NCI-H2107 (cell line): ENCODE measurements around the gene TAF13.

ENCODE experiments used
- DNase-seq: peaks from one replicate; lab custom pipeline; 2025; lab: John Stamatoyannopoulos, UW

The TAF13 gene, protein sequence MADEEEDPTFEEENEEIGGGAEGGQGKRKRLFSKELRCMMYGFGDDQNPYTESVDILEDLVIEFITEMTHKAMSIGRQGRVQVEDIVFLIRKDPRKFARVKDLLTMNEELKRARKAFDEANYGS

DNA sequence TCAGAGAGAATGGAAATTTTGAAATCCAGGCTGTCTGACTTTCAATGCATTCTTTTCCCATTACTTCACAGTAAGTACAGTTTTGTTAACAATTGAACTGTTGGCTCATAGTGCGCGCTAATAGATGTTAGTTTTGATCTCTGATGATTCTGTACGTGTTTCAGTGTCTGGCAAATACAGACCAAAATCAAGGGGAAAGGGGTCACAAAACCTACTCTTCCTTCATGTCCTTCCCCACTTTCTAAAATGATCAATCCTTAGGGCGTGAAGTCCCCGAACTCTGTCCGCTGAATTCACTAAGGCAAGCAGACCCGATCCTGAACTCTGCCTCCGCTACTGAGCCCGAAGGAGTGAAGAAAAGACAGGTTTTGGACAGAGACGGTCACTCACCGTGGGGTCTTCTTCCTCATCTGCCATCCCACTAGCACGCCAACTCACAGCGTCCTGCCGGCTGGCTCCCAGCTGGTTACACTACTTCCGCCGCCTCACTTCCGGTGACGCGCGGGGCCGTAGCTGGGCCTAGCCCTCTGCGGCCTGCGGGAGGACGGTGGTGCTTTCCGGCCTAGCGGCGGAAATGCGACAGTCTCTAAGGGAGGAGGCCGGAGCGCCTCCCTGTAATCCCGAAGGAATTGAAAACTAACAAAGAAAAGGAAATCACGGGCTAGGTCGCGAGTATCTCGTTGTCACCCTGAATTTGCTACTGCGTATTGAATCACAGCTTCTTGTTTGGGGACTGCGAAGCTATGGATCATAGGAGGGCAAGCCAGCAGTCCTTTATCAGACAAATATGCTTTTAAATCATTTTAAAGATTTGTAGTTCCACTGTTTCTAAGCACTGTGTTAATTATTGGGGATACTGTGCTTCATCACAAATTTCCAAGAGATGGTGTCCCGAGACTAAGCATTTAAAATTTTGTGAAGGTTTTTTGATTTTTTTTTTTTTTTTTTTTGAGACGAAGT lies at the start of gene TAF13:
TAF13 (minus strand) TSS at position 473 of the 960 bp plus-strand sequence; CDS start at position 417, 56 bp downstream.
- peak; percentile 90 for DNase-seq

GRCh38 chr1:109120356-109120755 lies 44.6 kb upstream of the TAF13 start:
- DNase-seq: no peak

DNA sequence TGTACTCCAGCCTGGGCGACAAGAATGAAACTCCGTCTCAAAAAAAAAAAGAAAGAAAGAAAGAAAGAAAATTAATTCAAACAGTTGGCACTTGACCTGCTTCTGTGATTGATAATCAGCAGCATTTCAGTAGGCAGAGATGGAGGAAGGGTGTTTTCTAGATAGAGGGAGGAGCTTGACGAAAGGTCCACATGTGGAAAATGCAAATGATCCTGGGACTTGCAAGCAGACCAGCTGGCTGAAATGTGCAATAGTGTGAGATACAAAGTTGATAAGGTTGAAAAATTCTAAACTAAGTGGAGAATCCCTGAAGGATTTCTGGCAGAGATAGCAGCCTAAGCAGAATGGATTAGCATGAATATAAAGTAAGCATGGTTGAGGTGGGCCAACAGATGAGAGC lies 42.3 kb upstream of the TAF13 start:
- DNase-seq: no peak

DNA sequence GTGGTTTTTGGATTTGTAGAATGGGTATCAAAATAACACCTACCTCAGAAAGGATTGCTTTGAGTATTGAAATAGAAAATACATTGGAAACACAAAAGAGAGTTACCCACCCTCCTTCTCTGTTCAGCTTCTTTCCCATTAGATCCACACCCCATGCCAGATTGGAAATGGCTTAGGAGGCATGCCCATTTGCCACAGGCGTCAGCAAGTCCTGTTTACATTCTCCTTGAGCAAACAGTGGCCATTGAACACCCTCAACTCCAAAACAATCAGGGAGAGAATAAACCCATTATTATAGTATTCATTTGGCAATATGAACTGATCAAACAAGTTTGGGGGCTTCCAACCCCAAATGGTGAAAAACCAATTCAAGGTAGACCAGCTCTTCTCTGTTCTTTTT lies 40.5 kb upstream of the TAF13 start:
- DNase-seq: no peak

GRCh38 chr1:109115685-109116084 lies 39.9 kb upstream of the TAF13 start:
- DNase-seq: no peak

DNA sequence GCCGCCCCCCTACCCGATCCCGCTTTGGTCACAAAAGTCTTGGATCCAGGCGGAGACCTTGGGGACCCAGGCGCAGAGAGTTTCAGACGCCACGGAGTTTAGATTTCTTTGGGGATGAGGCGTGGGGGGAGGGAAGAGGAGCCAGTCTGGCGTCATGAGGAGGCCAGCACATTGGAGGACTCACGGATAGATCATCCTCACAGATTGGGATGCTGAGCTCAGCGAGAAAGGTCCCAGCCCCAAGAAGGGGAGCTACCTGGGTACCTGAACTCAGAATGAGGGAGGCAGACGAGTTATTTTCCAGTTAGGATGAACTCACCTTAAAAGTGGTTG lies 38.5 kb upstream of the TAF13 start:
- no peak for DNase-seq

GRCh38 chr1:109113590-109114341 lies 38.0 kb upstream of the TAF13 start, which contains the start of gene ELAPOR1:
TSS of gene ELAPOR1 (plus strand) at chr1:109114115. CDS start at chr1:109114184, 69 bp downstream.
- peak; percentile 50 for DNase-seq

DNA sequence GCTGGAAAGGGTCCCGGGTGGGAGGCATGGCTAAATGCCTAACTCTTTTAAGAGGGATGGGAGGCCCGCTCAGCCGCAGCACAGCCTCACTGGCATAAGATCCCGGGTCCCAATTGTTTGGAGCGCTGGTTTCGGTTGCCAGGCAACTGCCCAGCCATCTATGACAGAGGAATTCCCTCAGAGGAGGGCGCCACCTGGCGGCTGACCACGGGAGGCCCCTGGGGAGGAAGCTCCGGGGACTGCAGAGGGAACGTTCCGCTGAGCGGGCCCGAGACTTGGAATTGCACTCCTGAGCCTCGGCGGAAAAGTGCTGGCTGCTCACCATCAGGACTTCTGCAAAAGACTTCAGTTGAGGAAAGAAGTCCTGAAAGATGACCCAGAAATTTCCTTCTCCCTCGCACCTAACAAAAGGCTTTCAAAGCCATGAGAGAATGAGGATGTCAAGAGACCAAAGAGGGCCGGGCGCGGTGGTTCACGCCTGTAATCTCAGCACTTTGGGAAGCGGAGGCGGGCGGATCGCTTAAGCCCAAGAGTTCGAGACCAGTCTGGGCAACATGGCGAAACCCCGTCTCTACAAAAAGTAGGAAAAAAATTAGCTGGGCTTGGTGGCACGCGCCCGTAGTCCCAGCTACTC lies 37.0 kb upstream of the TAF13 start:
- peak; percentile 95 for DNase-seq

DNA sequence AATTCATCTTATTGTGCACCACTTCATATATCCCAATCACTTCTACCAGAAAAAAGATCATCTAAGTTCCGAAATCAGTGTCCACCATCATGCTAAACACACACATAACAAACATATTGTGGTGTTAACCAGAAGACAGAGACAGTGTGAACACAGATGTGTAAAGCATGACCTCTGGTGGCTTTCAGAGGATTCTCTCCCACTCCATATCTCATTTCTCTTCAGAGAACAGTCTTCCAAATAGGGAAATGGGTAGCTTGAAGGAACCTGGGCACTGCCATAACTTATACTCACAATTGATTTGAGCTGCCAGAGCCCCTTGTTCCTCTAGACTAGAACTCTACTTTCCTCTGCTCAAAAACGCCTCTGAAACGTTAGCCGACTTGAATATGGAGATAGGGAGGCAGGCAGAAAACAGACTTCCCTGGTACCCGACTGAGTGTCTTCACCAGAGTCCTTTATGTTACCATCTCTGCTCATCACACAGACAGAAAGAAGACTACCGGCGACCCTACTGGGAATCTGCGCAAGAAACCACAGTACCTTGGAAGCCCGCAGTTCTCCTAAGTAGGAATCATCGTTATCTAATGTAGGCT lies 36.4 kb upstream of the TAF13 start:
- no peak for DNase-seq

- no peak for DNase-seq
These were observed 35.7 kb upstream of the TAF13 start for GRCh38 chr1:109111386-109112055.

DNA sequence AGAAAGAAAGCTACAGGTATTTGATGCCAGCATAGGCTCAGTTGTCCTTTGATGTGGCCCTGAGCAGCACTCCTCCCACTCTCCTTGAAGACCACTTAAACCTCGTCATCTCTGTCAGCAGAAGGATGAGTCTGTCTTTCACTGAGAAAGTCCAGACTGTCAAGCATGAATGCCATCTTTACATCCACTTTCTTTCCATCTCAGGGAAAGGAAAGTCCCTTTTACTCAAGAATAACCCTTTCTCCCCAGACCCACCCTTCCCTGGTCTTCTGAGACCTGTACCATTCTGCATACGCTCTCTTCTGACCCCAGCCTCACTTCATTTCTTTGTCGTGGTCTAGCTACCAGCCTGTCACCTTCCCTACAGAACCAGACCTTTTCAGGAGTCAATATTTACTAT lies 34.1 kb upstream of the TAF13 start:
- DNase-seq: no peak

- DNase-seq: no peak
These were observed 32.0 kb upstream of the TAF13 start for GRCh38 chr1:109107785-109108184.

- no peak for DNase-seq
These were observed 30.1 kb upstream of the TAF13 start for GRCh38 chr1:109105881-109106280.

DNA sequence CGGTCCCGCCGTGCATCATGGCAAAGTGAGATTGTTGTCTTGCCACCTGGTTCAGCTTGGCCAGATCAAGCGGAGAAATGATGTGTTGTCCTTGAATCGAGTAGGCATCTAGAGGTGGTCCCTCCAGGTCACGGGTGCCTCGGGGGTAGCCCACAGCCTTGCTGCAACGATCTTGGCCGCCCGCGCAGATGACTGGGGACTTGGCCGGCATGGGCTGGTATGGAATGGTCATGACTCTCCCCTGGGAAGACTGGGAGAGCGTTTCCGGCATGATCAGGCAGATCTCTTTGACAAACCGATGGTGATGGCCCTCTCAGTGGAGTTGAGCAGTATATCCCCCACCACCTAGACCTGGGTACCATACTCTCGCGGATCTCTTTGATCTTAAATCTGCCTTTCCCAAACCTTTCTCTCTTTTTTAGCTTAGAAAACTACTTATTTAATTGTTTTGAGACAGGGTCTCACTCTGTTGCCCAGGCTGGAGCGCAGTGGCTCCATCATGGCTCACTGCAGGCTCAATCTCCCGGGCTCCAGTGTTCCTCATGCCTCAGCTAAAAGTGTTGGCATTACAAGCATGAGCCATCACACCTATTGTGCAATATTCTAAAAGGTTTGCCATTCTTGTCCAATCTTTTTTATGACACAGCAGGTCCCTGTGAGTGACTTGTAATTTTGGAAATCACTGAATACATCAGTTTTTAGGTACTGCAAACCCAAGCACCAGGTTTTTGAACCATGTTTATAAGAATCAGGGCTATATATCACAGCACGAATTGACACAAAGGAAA lies 28.8 kb upstream of the TAF13 start:
- DNase-seq: no peak

GRCh38 chr1:109099938-109100773 lies 24.4 kb upstream of the TAF13 start:
- DNase-seq: peak; percentile 98

- no peak for DNase-seq
These were observed 20.3 kb upstream of the TAF13 start for GRCh38 chr1:109096120-109096519.

DNA sequence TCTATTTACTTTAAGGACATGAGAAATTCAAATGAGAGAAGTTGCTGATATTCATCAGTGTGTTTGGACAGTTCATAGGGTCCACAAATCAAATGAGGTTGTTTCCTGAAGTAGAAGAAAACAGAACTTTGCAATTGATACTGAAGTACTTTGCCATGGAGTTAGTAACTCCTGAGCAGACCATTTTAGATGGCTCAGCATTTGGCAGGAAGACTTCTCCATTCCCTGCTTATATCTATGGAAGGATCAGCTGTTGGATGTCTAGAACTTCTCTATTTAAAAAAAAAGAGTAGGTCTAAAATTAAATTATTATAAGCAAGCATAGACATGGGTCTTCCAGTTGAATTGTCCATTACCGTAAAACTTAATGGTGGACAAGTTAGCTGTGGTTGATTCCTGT lies 19.8 kb upstream of the TAF13 start:
- DNase-seq: no peak

- no peak for DNase-seq
These were observed 19.1 kb upstream of the TAF13 start for GRCh38 chr1:109094871-109095270.

GRCh38 chr1:109094377-109094803 lies 18.6 kb upstream of the TAF13 start:
- DNase-seq: no peak

- no peak for DNase-seq
These were observed 16.0 kb upstream of the TAF13 start for GRCh38 chr1:109091839-109092193.
